Stimulated activated CD8-positive, alpha-beta memory T cell treated with anti-CD3 and anti-CD28 coated beads, Interleukin-12 subunit alpha, Interleukin-12 subunit beta, amount 100 ng/mL, for 4 hours (primary cell): ENCODE data around the gene SZRD1.
A peak's percentile ranks its signal among the peaks of the same experiment; 100 is the strongest.
"Not testable (repeated sequence)": the region's sequence is repeated elsewhere in the genome, so short reads cannot be mapped to it uniquely, and the experiment has no call there.

Experiments
- DNase-seq: peaks from one replicate; pipeline ENCODE4 v3.0.0-alpha.2; 2020; ENCODE audit warnings: low read depth

Gene SZRD1

GRCh38 chr1:16366722-16367257, at the start of gene SZRD1:
Gene SZRD1 (plus strand): TSS chr1:16367242. CDS start chr1:16367258, 16 bp downstream.
- peak; percentile 93 for DNase-seq

- no peak for DNase-seq
Measured at GRCh38 chr1:16318555-16318954, 48.5 kb upstream of the SZRD1 start.

- DNase-seq = no peak
Measured at GRCh38 chr1:16321176-16321867, 45.7 kb upstream of the SZRD1 start.

GRCh38 chr1:16324456-16324890, 42.6 kb upstream of the SZRD1 start:
- DNase-seq = no peak

- DNase-seq = no peak
Measured at GRCh38 chr1:16326833-16327404, 40.1 kb upstream of the SZRD1 start.

GRCh38 chr1:16334655-16335340, 32.2 kb upstream of the SZRD1 start:
- DNase-seq = no peak

- DNase-seq = no peak
Measured at GRCh38 chr1:16338961-16339360, 28.1 kb upstream of the SZRD1 start.

- no peak for DNase-seq
Measured at GRCh38 chr1:16340673-16341072, 26.4 kb upstream of the SZRD1 start.

GRCh38 chr1:16342331-16343062, 24.5 kb upstream of the SZRD1 start:
- no peak for DNase-seq

GRCh38 chr1:16343276-16343675, 23.8 kb upstream of the SZRD1 start:
- DNase-seq = not testable (repeated sequence)

GRCh38 chr1:16348414-16349182, 18.4 kb upstream of the SZRD1 start:
- no peak for DNase-seq

- DNase-seq = no peak
Measured at GRCh38 chr1:16349847-16350406, 17.1 kb upstream of the SZRD1 start.

GRCh38 chr1:16351456-16351993, 15.5 kb upstream of the SZRD1 start:
- no peak for DNase-seq

GRCh38 chr1:16351994-16352841, 14.8 kb upstream of the SZRD1 start, which contains the start of gene FBXO42:
Gene FBXO42 (minus strand): TSS chr1:16352480. CDS start chr1:16315418, 37,062 bp downstream.
- peak; percentile 90 for DNase-seq

GRCh38 chr1:16352842-16353535, 14.1 kb upstream of the SZRD1 start:
- no peak for DNase-seq

- no peak for DNase-seq
Measured at GRCh38 chr1:16354619-16355018, 12.4 kb upstream of the SZRD1 start.

- no peak for DNase-seq
Measured at GRCh38 chr1:16356867-16357266, 10.2 kb upstream of the SZRD1 start.

GRCh38 chr1:16365146-16365498, 1.9 kb upstream of the SZRD1 start:
- not testable (repeated sequence) for DNase-seq

GRCh38 chr1:16367258-16367967, 371 bp downstream of the SZRD1 start:
- DNase-seq = peak; percentile 82
